GM21423 (cell line): ENCODE data around the gene TRIM3.

ENCODE experiments used
- ATAC-seq: cut with Tn5 transposase; IDR thresholded peaks from one replicate; pipeline ENCODE4 v1.9.1; 2021; ENCODE audit warnings: mild to moderate bottlenecking, moderate library complexity; ENCODE audit not compliant: unreplicated experiment

The TRIM3 gene

DNA sequence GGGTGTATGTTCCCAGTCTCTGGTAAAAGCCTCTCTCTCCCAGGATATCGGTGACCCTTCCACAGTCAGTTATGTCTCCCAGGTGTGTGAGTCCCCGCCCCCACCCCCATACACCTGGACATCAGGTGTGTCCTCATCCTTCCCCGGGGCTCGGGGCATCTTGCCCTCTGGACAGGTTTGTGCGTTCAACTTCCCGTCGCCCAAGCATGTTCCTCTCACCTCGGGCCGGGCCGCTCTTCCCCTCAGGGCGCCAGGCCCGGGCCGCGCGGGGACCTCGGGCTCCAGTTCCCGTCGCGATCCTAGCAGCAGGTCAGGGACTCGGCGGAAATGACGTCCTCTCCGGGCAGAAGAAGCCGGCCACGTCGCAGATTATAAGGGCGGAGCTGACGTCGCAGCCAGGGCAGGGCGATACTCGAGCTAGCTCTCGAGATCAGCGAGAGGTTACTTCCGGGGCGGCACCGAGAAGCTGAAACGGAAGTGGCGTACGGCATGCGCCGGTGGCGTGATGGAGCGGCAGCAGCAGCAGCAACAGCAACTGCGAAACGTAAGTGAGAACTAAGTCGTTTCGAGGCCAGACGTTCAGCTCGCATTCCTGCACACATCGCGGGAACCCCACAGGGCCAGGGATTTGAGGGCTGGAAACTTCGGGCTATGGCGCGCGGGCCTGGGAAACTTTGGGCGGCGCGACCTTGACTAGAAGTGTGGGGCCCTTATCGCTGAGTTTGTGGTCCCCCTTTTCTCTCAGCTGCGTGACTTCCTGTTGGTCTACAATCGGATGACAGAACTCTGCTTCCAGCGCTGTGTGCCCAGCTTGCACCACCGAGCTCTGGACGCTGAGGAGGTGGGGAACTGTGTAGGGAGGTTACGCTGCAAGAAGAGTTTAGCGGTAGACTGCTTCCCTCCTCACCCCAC, 7.5 kb upstream of the TRIM3 start, which contains the start of the genes ARFIP2 and TIMM10B:
Gene ARFIP2, minus strand, starts transcription at position 320 of the 912 bp plus-strand sequence. CDS start 910 bp downstream, outside the sequence.
Gene TIMM10B, plus strand, starts transcription at position 490 of the 912 bp plus-strand sequence. Its CDS starts 16 bp downstream, at position 506.
- ATAC-seq: peak; percentile 98

DNA sequence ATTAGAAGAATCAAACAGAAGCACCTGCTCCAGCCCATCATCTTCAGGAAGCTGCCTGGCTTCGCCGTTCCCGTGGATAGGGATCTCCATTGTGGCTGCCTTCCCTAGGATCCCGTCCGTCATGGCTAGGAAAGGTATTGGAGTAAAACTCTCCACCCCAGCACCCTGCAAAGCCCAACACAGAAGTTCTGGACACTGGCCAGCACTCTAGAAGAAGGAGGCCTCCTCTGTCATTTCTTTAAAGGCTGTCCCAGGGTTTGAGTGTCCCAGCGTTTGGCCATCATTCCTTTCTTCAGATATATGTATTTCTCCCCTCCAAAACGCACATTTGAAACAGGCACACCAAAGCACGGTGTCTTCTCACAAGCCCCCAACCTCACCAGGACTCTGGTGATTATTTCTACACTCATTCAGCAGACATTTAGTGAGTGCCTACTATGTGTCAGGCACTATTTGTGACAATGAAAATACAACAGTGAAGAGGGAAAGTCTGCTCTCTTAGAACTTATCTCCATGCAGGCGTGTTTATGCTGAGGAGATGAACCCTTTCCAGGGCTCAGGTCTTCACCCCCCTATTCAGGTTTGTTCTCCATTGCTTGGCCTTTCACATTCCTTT, 6.7 kb upstream of the TRIM3 start:
- no peak for ATAC-seq

DNA sequence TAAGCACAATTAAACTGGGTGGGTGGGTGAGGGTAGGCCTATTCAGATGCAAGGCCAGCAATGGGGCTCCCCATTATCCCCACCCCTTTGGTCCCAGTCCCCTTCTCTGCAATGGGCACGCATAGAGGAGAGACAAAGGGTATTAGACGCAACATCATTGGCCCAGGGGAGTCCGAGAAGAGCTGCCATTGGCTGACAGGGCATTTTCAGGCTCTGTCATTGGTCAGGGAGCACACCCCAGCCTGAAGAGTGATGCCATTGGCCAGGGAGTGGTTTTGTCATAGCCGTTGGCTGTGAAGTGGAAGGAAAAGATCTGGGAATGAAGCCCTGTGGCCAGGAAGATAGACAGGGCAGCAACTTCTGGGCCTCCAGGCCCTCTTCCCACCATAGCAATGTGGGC, 2.8 kb upstream of the TRIM3 start:
- no peak for ATAC-seq

DNA sequence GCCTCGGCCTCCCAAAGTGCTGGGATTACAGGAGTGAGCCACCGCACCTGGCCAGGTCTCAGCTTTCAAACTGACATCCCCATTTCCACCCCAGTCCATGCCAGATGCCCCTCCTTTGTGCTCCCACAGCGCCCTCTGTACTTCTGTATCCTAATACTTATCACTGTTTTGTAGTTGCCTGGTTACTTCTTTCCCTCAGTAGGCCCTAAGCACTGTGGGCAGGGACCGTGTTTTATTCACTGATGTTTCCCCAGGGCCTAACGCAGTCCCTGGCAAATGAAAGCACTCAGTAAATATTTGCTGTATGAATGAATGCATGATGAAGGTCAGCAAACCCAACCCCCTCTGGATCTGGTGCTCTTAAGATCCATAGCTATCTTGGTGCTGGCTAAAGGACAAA, 2.2 kb upstream of the TRIM3 start:
- no peak for ATAC-seq

DNA sequence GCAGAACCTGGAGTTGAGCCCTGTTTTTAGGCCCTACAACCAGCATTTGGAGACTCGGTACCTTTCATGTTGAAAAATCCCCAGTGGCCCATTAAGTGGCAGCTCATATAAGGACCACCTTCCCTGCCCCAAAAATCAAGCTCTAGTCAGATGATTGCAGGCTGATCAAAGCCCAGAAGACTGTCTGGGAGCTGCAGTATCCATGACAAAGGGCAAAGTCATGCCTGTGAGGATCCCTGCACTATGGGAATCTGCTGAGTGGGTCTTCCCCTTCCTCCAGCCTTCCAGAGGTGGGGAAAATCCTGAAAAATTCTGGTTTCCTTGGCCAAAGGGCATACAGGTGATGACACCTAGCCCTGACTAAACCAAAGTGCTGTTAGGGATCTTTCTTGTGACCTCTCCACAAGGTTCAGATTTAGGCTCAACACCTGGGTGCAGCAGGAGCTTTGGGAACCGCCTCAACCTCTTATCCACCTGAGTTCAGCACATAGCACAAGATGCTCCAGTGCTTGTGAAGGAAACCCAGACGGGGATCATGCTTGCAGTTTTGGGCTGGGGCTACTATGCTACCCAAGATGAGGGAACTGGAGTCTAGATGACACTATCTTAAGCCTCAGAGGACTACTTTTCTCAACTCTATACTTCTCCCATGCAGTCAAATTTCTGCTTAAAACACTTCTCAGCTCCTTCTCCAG, 1.2 kb upstream of the TRIM3 start:
- no peak for ATAC-seq

DNA sequence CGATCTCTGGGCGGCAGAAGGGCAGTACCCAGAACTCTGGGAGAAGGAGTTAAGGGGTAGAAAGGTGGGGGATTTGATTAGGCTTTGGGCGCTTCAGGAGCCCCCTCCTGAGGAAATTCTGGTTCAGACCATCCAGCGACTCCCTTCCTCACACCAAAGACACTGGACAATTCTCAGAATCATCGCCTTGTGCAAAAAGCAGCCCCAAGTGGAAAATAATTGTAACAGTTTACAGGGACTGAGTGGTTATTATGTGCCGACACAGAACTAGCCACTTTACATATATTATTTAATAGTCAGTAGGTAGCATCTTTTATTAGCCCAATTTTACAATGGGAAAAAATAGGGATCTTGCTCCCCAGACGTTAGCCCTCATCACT, 662 bp upstream of the TRIM3 start:
- ATAC-seq: no peak

DNA sequence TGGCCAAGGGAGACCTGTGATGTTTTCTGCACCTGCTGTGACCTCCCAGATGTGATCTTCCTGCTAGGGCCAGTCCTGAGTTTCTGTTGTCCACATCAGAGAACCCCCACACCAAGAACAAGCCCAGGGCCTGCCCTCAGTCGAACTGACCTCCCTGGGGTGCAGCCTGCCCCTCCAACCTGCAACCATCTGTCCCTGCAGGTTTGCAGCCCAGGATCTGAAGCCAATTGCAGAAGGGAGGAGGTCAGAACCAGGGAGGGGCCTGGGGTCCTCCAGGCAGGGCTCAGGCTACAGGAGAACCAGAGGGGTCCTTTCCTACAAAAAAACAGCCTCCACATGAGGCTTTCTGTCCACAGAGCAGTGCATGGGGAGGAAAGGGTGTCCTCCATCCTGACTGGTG, 807 bp downstream of the TRIM3 start:
- ATAC-seq: no peak

DNA sequence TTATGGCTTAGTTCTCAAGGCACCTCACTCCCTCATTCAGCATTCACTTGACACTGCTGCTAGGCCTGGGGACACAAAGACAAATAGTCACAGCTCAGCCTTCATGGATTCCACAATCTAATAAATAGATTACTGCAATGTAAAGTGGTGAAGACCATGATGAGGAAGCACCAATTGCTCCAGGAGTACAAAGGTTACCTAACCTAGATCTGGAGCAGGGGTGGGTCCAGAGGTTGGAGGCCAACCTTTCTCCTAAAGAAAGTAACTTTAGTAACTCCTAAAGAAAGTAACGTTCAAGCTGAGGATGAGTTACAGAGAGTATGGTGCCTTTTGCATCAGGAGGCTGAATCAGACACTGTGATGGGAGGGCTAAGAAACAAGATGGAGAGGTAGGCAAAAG, 4.1 kb downstream of the TRIM3 start:
- ATAC-seq: no peak

DNA sequence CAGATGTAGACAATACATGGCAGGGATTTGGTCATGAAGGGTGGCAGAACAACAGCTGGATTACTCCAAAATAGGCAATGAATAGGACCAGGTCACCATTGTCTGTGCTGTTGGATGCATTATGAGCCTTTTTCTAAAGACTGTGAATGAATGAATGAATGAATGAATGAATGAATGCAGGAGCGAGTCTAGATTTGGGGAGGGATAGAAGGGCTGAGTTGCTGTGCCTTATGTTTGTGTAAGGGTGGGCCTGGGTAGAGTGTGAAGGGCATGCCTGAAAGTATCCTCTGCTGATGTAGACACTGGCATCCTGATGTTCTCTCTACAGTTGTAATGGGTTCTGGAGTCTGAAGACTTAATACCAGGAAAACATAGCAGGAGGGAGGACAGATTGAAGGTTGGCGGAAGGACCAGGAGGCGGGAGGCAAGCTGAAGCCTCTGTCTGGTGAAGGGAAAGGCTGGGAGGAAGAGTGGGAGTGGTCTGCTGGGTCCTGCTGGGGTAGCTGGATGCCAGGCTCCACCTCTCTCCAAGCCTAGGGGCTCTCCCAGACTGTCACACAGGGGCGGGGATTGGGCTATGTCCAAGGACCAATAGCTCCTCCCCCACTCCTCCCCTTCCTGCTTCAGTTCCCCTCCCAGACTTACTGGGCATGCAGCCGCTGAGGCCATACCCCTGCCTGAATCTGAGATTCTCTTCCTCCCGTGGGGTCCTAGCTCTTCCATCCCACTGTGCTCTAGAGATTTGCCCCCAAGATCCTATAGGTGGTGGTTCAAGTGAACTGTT, 4.8 kb downstream of the TRIM3 start:
- peak; percentile 61 for ATAC-seq

DNA sequence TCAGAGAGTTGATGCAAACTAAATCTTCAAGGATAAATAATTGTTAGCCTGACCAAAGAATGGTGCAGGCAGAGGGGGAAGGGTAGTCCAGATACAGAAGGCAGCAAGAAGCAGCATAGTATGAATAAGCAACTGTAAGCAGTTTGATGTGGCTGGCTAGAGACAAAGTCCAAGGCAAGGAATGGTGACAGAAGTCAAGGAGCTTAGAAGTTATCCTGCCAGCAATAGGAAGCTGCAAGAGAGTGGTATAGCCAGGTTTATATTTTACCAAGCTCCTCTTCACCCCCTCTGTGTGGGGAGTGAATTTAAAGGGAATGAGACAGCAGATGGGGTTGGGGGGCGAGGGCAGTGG, 14.7 kb downstream of the TRIM3 start:
- no peak for ATAC-seq

DNA sequence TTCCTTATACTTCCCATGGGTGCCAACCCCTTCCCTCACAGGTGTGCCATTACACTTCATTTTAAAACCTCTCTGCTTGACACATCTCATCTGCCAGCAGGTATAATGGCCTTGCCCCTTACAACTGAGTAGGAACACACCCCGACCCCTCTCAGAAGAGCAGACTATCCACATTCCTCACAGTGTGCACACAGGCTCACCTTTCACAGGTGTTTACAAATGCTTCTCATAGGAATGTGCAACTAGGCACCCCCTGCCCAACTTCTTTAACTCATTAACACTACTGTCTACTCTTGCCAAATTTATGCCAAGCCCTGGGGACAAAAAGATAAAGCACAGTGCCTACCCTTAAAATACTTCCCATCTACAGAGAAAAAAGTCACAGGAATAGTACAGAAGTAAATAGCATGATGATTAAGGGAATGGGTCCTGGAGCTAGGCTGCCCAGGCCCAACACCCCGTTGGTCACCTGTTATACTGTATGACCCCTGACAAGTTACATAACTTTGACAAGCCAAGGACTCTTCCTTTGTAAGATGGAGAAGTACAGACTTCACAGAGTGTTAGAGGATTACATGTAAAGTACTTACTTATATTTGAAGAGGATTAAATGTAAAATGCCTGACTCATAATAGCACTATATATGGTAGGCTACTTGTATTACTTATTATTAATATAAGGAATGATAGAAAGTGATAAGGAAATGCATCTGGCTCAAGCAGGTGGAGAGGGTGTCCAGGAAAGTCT, 15.2 kb downstream of the TRIM3 start:
- no peak for ATAC-seq

DNA sequence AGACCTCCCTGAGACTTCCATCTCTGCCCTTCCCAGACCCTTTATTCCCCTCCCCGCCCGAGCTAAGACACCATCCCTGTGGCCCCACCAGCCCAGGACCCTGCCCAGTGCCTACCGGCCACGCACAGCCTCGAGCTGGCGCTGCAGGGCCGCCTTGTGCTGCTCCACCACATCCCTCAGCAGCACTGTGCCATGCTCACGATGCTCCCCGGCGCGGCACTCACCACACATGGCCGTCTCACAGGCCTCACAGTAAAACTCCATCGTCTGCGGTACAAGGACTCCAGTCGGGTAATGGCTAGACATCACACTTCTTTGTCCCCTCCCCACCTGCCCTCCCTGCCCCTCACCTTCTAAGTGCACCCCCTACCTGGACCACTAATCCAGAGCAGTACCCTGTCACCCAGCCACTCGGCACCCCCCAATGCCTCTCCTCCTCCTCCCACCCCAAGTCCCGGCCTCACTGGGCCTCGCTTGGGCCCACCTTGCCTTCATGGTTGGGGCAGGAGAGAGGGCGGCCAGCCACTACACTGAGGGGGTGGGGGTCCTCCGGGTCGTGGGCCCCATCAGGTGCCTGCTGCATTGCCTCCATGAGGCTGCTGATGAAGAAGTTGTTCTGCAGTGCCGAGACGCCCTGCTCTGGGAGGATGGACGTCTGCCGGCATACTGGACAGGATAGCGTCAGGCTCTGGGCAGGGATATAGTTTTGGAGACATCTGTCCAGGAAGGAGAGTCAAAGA, 16.0 kb downstream of the TRIM3 start:
- ATAC-seq: no peak

DNA sequence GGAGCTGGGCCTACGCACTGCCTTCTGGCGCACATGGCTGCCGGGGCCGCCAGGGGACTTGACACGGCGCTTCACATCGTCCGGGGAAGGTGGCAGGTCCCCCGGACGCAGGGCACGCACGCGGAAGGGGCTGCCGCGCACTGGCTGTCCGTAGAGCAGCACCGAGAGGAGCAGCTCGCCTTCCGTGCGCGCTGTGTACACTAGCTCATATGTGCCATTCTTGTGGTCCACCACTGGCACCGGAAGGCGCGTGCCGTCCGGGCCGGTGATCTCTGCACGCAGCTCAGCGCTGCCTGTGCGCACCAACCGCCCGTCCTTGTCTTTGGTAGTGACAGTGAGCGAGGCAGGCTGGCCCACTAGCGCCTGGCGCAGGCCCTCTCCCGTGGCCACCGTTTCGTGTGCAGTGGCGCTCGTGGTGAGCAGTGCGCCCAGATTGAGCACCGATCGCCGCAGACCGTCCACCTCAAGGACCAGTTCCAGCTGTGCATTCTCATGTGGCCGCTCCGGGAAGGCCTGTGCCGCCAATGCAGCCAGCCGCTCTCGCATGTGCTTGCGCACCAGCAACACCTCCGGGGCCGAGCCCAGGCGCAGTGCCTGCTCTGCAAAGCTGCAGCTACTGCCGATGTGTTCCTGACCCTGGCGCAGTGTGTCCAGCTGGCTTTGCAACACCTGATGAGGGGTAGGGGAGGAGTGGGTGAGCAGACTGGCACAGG, 17.2 kb downstream of the TRIM3 start:
- no peak for ATAC-seq

DNA sequence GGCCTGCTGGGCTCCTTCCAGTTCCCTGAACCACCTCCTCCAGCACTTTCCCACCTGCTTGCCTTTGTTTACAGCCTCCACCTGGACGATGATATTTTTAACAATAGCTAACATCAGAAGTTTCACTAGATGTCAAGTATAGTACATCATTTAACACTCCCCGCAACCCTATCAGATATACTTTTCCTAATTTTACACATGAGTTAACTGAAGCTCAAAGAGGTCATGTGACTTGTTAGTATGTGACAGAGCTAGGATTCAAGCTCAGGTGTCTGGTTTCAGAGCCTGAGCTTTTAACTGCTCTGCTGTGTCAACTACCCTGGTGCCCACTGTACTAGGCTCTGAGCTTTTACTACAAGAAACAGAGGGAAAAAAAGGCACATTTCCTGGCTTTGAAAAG, 18.7 kb downstream of the TRIM3 start:
- no peak for ATAC-seq

DNA sequence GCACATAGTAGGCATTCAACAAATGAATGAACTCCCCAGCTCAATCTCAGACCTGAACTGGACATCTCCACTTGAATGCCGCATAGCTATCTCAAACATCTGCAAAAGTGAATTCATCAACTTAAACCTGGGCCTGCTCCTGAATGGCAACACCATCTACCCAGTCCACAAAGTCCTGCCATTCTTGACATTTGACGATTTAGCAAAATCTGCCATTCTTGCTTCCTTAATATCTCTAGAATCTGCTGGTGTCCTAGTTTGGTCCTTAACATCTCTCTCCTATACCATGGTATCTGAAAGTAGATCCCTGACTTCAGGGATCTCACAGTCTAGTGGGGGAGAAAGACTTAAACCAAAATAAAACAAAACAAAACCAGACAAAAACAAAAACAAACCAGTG, 20.6 kb downstream of the TRIM3 start:
- no peak for ATAC-seq

DNA sequence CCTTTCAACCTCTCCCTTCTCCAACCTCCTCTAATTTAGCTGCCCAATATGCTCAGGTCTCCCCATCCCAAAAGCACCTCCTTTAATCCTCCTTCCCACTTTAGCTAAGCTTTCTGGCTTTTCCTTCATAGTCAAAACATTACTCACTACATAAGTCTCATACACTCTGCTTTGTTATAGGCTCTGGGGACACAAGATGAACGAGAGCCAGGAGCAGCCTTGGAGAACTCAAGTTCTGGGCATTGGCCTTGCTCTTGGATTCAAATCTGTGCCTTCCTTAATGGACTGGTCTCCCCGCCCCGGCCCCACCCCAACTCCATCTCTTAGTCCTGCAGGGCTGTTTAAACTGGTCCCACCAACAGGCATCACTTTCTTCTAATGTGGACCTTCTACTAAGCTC, 21.5 kb downstream of the TRIM3 start:
- ATAC-seq: no peak

DNA sequence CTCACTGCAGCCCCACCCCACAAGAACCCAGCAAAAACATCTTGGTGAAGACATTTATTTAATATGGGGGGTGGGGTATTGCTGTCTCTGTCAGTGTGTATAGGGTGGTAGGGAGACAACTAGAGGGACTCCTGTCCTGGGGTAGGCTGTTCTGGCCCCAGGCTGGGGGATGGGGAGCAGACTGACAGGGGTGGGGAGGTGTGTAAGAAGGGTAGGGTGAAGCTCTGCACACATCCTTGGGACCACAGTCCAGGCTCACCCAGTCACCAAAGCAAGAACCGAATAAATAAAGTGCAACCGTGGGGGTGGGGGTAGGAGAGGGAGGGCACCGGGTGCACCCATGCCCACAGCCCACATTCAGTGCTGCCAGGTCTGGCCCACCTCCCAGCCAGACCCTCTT, 25.2 kb downstream of the TRIM3 start:
- no peak for ATAC-seq

DNA sequence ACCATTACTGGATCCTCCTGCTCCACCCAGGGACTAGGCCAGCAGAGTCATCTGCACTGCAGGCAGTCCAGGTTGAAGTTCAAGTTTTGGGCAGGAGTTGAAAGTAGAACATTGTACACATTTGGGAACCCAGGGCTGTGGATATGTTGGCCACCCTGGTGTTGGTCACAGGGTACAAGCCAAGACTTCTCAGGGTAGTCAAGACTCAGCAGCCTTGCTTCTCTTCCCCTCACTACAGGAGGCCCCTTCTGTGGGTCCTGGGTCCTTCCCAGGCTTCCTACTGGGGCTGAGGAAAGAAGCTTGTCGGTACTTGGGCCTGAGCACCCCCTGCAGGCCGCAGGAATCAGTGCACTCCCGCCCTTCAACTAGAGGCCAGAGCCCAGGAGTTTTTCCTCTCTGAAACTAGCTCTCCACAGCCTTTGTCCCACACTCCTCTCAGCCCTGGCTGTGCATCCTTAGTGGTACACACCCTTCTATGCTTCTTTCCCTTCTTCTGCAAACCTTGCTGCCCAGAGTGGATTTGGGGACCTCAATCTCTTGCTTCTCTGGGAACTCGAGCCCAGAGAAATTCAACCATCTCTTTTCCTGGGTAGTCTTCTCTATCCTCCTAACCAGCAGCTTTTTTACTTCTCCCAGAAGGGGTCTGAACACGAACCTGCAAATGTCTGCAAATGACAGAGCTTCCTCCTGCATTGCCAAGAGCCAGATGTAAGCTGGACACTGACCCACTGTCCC, 30.3 kb downstream of the TRIM3 start:
- peak; percentile 61 for ATAC-seq
